ENCODE measurements around the gene FOXB2.

Gene FOXB2

DNA sequence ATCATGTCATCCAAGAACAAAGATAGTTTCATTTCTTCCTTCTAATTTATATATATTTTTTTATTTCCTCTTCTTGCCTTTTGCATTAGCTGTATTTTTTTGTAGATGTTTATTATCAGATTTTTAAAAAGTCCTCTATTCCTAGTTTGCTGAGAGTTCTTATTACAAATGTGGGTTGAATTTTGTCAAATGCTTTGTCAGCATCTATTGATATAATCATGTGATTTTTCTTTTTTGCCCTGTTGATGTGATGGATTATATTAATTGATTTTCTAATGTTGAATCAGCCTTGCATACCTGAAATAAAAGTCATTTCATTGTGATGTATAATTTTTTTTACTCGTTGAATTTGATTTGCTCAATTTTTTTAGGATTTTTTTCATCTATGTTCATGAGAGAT is 46.9 kb downstream of the FOXB2 start:
- DNase-seq (ENCODE audit: low spot score), result no peak

Data from cerebellar cortex (tissue), 1 donor.